ENCODE results near the gene CD28.
"Not testable (repeated sequence)": the region's sequence is repeated elsewhere in the genome, so short reads cannot be mapped to it uniquely, and the experiment has no call there.

The CD28 gene

DNA sequence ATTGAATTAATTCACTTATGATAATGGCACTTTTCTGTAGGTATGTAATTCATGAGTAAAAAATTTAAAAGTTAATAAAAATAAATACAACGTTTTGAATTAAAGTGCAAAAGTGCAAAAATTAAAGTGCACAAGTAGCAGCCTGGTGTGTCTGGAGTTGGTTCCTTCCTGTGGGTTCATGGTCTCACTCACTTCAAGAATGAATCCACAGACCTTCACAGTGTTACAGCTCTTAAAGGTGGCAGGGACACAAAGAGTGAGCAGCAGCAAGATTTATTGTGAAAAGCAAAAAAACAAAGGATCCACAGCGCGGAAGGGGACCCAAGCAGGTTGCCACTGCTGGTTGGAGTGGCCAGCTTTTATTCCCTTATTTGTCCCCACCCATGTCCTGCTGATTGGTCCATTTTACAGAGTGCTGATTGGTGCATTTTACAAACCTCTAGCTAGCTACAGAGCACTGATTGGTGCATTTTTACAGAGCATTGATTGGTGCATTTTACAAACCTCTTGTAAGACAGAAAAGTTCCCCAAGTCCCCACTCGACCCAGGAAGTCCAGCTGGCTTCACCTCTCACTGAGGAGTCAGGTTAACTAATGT lies 73.1 kb downstream of the CD28 start:
- peaks cover 9 to 19% of the 10 kb centered on the region in 2 donors for H3K4me1 ChIP-seq (ENCODE audit: control insufficient read depth in 1 of 2, insufficient read depth in 2 of 2, low read length in 2 of 2)
- not testable (repeated sequence) for H3K27me3 ChIP-seq (ENCODE audit: control insufficient read depth in 1 of 2, insufficient read depth in 2 of 2, low read length in 2 of 2); H3K36me3 ChIP-seq (ENCODE audit: control insufficient read depth in 1 of 2, insufficient read depth in 2 of 2, low read length in 2 of 2); H3K4me3 ChIP-seq (ENCODE audit: low read depth in 1 of 2, low read length in 2 of 2); H3K27ac ChIP-seq (ENCODE audit: low read depth, low read length); H3K9me3 ChIP-seq (ENCODE audit: control insufficient read depth in 1 of 2, low read length in 2 of 2); H3K9ac ChIP-seq (ENCODE audit: low read depth in 1 of 2, low read length in 2 of 2)

DNA sequence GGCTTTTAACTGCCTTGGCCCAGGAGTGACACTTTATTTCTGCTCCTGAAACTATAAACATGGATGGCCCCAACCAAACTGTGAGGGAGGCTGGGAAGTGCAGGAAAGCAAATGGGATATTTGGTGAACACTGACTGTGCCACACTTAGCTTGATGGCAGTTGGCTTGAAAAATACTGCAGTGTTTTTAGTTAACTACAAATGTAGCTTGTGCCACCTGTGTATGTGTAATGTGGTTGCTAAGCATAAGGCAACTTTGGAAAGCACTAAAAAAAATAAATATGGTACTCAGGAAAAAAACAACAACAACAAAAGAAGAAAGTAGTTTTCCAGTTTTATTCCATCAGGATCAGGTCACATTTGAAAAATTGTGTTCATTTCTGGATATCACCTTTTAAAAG lies 73.8 kb downstream of the CD28 start:
- Histone ChIP-seq H3K4me1 (ENCODE audit: control insufficient read depth in 1 of 2, insufficient read depth in 2 of 2, low read length in 2 of 2) (peaks cover 9 to 19% of the 10 kb centered on the region in 2 donors), H3K9ac (ENCODE audit: low read depth in 1 of 2, low read length in 2 of 2) (no peak overlapping the region), H3K36me3 (ENCODE audit: control insufficient read depth in 1 of 2, insufficient read depth in 2 of 2, low read length in 2 of 2) (no peaks in the 10 kb centered on the region), H3K4me3 (ENCODE audit: low read depth in 1 of 2, low read length in 2 of 2) (no peak overlapping the region), H3K9me3 (ENCODE audit: control insufficient read depth in 1 of 2, low read length in 2 of 2) (no peaks in the 10 kb centered on the region), H3K27me3 (ENCODE audit: control insufficient read depth in 1 of 2, insufficient read depth in 2 of 2, low read length in 2 of 2) (no peaks in the 10 kb centered on the region), H3K27ac (ENCODE audit: low read depth, low read length) (no peak overlapping the region)

GRCh38 chr2:203781151-203781550 lies 74.7 kb downstream of the CD28 start:
- H3K9me3 ChIP-seq (ENCODE audit: control insufficient read depth in 1 of 2, low read length in 2 of 2) = no peaks in the 10 kb centered on the region
- no peaks in the 10 kb centered on the region for H3K27me3 ChIP-seq (ENCODE audit: control insufficient read depth in 1 of 2, insufficient read depth in 2 of 2, low read length in 2 of 2)
- H3K27ac ChIP-seq (ENCODE audit: low read depth, low read length) = no peak overlapping the region
- peaks cover 9 to 19% of the 10 kb centered on the region in 2 donors for H3K4me1 ChIP-seq (ENCODE audit: control insufficient read depth in 1 of 2, insufficient read depth in 2 of 2, low read length in 2 of 2)
- no peak overlapping the region for H3K9ac ChIP-seq (ENCODE audit: low read depth in 1 of 2, low read length in 2 of 2)
- no peak overlapping the region for H3K4me3 ChIP-seq (ENCODE audit: low read depth in 1 of 2, low read length in 2 of 2)
- no peaks in the 10 kb centered on the region for H3K36me3 ChIP-seq (ENCODE audit: control insufficient read depth in 1 of 2, insufficient read depth in 2 of 2, low read length in 2 of 2)

DNA sequence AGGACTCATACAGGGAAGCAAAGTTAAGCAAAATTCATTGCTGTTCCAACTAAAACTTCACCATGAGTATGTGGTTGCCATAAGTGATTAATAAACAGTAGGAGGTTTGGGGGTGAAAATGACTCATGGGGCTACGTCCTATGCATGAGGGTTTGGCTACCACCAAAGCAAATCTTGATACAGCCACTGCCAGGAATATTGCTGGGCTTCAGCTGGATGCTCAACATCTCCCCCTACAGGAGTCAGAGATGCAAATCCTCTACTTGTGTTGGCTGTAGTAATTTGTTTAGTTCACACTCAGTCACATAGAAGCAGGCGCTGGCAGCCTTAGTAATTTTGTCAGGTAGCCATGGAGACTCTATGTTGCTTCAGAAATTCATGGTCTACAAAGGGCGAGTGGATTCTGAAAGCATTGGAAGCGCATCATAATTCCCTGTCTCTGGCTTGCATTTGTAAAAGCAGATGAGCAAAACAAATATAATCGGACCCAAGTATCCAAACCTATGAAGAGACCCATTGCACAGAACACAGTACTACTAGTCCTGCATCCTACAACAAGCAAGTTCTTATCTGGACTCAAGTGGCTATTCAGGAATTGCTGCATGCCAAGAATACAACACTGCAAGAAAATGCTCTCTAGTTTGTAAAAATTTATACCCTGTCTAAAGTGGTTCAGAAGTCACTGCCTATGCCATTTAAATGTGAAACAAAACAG lies 76.0 kb downstream of the CD28 start:
- Histone ChIP-seq H3K4me3 (ENCODE audit: low read depth in 1 of 2, low read length in 2 of 2) (no peak overlapping the region), H3K27ac (ENCODE audit: low read depth, low read length) (no peak overlapping the region), H3K36me3 (ENCODE audit: control insufficient read depth in 1 of 2, insufficient read depth in 2 of 2, low read length in 2 of 2) (no peaks in the 10 kb centered on the region), H3K9me3 (ENCODE audit: control insufficient read depth in 1 of 2, low read length in 2 of 2) (no peaks in the 10 kb centered on the region), H3K27me3 (ENCODE audit: control insufficient read depth in 1 of 2, insufficient read depth in 2 of 2, low read length in 2 of 2) (no peaks in the 10 kb centered on the region), H3K4me1 (ENCODE audit: control insufficient read depth in 1 of 2, insufficient read depth in 2 of 2, low read length in 2 of 2) (peaks cover 9 to 19% of the 10 kb centered on the region in 2 donors), H3K9ac (ENCODE audit: low read depth in 1 of 2, low read length in 2 of 2) (no peak overlapping the region)

- no peak overlapping the region for H3K9ac ChIP-seq (ENCODE audit: low read depth in 1 of 2, low read length in 2 of 2)
- H3K9me3 ChIP-seq (ENCODE audit: control insufficient read depth in 1 of 2, low read length in 2 of 2) = no peaks in the 10 kb centered on the region
- peaks cover 9 to 22% of the 10 kb centered on the region in 2 donors for H3K4me1 ChIP-seq (ENCODE audit: control insufficient read depth in 1 of 2, insufficient read depth in 2 of 2, low read length in 2 of 2)
- H3K27me3 ChIP-seq (ENCODE audit: control insufficient read depth in 1 of 2, insufficient read depth in 2 of 2, low read length in 2 of 2) = no peaks in the 10 kb centered on the region
- no peak overlapping the region for H3K27ac ChIP-seq (ENCODE audit: low read depth, low read length)
- H3K4me3 ChIP-seq (ENCODE audit: low read depth in 1 of 2, low read length in 2 of 2) = no peak overlapping the region
- no peaks in the 10 kb centered on the region for H3K36me3 ChIP-seq (ENCODE audit: control insufficient read depth in 1 of 2, insufficient read depth in 2 of 2, low read length in 2 of 2)
These were observed 77.2 kb downstream of the CD28 start for GRCh38 chr2:203783496-203784203.

DNA sequence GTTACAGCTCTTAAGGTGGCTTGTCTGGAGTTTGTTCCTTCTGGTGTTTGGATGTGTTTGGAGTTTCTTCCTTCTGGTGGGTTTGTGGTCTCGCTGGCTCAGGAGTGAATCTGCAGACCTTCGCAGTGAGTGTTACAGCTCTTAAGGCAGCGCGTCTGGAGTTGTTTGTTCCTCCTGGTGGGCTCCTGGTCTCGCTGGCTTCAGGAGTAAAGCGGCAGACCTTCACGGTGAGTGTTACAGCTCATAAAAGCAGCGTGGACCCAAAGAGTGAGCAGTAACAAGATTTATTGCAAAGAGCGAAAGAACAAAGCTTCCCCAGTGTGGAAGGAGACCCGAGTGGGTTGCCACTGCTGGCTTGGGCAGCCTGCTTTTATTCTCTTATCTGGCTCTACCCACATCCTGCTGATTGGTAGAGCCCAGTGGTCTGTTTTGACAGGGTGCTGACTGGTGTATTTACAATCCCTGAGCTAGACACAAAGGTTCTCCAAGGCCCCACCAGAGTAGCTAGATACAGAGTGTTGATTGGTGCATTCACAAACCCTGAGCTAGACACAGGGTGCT lies 78.4 kb downstream of the CD28 start:
- not testable (repeated sequence) for H3K4me3 ChIP-seq (ENCODE audit: low read depth in 1 of 2, low read length in 2 of 2); H3K9me3 ChIP-seq (ENCODE audit: control insufficient read depth in 1 of 2, low read length in 2 of 2); H3K9ac ChIP-seq (ENCODE audit: low read depth in 1 of 2, low read length in 2 of 2); H3K27me3 ChIP-seq (ENCODE audit: control insufficient read depth in 1 of 2, insufficient read depth in 2 of 2, low read length in 2 of 2); H3K27ac ChIP-seq (ENCODE audit: low read depth, low read length); H3K36me3 ChIP-seq (ENCODE audit: control insufficient read depth in 1 of 2, insufficient read depth in 2 of 2, low read length in 2 of 2)
- H3K4me1 ChIP-seq (ENCODE audit: control insufficient read depth in 1 of 2, insufficient read depth in 2 of 2, low read length in 2 of 2) = peaks cover 9 to 22% of the 10 kb centered on the region in 2 donors

- peaks cover 9 to 22% of the 10 kb centered on the region in 2 donors for H3K4me1 ChIP-seq (ENCODE audit: control insufficient read depth in 1 of 2, insufficient read depth in 2 of 2, low read length in 2 of 2)
- not testable (repeated sequence) for H3K27ac ChIP-seq (ENCODE audit: low read depth, low read length); H3K36me3 ChIP-seq (ENCODE audit: control insufficient read depth in 1 of 2, insufficient read depth in 2 of 2, low read length in 2 of 2); H3K27me3 ChIP-seq (ENCODE audit: control insufficient read depth in 1 of 2, insufficient read depth in 2 of 2, low read length in 2 of 2); H3K4me3 ChIP-seq (ENCODE audit: low read depth in 1 of 2, low read length in 2 of 2); H3K9ac ChIP-seq (ENCODE audit: low read depth in 1 of 2, low read length in 2 of 2); H3K9me3 ChIP-seq (ENCODE audit: control insufficient read depth in 1 of 2, low read length in 2 of 2)
These were observed 79.1 kb downstream of the CD28 start for GRCh38 chr2:203785391-203786110.

DNA sequence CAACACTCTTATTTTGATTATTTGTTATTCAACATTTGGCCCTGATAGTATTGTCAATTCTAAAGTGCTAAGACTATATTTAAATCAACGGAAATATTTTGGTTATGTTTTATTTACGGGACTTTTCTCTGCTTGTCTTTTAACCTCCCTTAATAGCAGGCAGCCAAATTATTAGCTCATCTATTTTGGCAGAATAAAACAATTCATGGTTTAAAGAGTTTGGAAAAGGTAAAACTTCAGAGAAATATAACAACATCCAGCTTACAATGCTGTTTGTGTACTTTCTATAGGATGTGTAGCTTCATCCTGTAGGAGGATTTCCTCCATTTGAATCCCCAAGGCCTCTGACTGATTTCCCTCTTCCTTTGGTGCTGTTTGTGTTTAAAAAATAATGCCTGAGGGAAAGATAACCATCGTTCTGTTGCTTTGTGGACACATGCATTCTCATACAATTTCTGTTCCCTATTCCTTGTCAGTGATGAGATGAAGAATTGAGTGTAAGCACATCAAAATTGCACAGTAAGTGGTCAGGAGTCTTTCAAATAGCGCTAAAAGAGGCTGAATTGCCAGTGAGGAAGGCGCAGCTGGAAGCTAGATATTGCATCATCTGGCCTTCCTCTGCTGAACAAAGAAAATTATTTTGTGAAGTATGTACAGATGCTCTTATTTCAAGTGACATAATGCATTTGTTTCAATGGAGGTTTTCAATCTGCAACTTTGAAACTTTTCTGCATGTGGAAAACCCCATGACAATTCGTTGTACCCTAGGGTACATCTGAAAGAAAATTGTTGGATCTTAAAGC lies 80.3 kb downstream of the CD28 start:
- H3K27ac ChIP-seq (ENCODE audit: low read depth, low read length) = no peak overlapping the region
- H3K27me3 ChIP-seq (ENCODE audit: control insufficient read depth in 1 of 2, insufficient read depth in 2 of 2, low read length in 2 of 2) = no peaks in the 10 kb centered on the region
- H3K4me3 ChIP-seq (ENCODE audit: low read depth in 1 of 2, low read length in 2 of 2) = no peak overlapping the region
- no peaks in the 10 kb centered on the region for H3K9me3 ChIP-seq (ENCODE audit: control insufficient read depth in 1 of 2, low read length in 2 of 2)
- H3K9ac ChIP-seq (ENCODE audit: low read depth in 1 of 2, low read length in 2 of 2) = no peak overlapping the region
- peaks cover 9 to 22% of the 10 kb centered on the region in 2 donors for H3K4me1 ChIP-seq (ENCODE audit: control insufficient read depth in 1 of 2, insufficient read depth in 2 of 2, low read length in 2 of 2)
- no peaks in the 10 kb centered on the region for H3K36me3 ChIP-seq (ENCODE audit: control insufficient read depth in 1 of 2, insufficient read depth in 2 of 2, low read length in 2 of 2)

- H3K36me3 ChIP-seq (ENCODE audit: control insufficient read depth in 1 of 2, insufficient read depth in 2 of 2, low read length in 2 of 2) = no peaks in the 10 kb centered on the region
- no peak overlapping the region for H3K9ac ChIP-seq (ENCODE audit: low read depth in 1 of 2, low read length in 2 of 2)
- H3K4me3 ChIP-seq (ENCODE audit: low read depth in 1 of 2, low read length in 2 of 2) = no peak overlapping the region
- H3K27ac ChIP-seq (ENCODE audit: low read depth, low read length) = no peak overlapping the region
- no peaks in the 10 kb centered on the region for H3K9me3 ChIP-seq (ENCODE audit: control insufficient read depth in 1 of 2, low read length in 2 of 2)
- no peaks in the 10 kb centered on the region for H3K27me3 ChIP-seq (ENCODE audit: control insufficient read depth in 1 of 2, insufficient read depth in 2 of 2, low read length in 2 of 2)
- H3K4me1 ChIP-seq (ENCODE audit: control insufficient read depth in 1 of 2, insufficient read depth in 2 of 2, low read length in 2 of 2) = peaks cover 6 to 13% of the 10 kb centered on the region in 2 donors
These were observed 81.5 kb downstream of the CD28 start for GRCh38 chr2:203787979-203788378.

All from duodenal mucosa (tissue), 2 donors.